ENCODE results near the gene NINJ2. TPM values are rescaled to one million over a fixed set of nuclear protein-coding genes. Genes with fewer than 3 reads are reported as not detected.

NINJ2 gene
- total RNA-seq, 1 experiment from 2014 or later = not detected

GRCh38 chr12:575948-576614 lies 87.2 kb downstream of the NINJ2 start:
- peaks cover 18% of the 10 kb centered on the region for H3K27me3 Mint-ChIP-seq (ENCODE audit: unreplicated experiment)
- CTCF ChIA-PET = interaction anchor here (1.0 to 1.9 kb wide), 3 partner anchors 175 to 373 kb away, joined by 6 to 12 read pairs (median 6); partner anchors contain the start of gene RAD52
- TF ChIP-seq CTCF (IDR thresholded peaks at IDR 0.05; ENCODE audit: unreplicated experiment) = peak; percentile 98
- no peak overlapping the region for H3K27ac Mint-ChIP-seq (ENCODE audit: unreplicated experiment)
- no TSS peak for BruUV-seq (replicated peaks)
- intact Hi-C loops (cut with micrococcal nuclease; ENCODE audit: unreplicated experiment) = loop anchor here (1.0 to 10.0 kb wide), 3 partner anchors 59 to 238 kb away; no protein-coding TSS in a partner anchor
- no peaks in the 10 kb centered on the region for H3K9me3 Mint-ChIP-seq (ENCODE audit: low read depth, unreplicated experiment)
- peaks cover 5% of the 10 kb centered on the region for H3K36me3 Mint-ChIP-seq (ENCODE audit: insufficient read depth, unreplicated experiment)
- H3K4me3 Mint-ChIP-seq (ENCODE audit: low read depth, unreplicated experiment) = peak overlapping the region; percentile 33
- DNase-seq = peak; percentile 90
- peaks cover 26% of the 10 kb centered on the region for H3K4me1 Mint-ChIP-seq (ENCODE audit: low read depth, unreplicated experiment)

- Mint-ChIP-seq H3K27me3 (ENCODE audit: unreplicated experiment) (peaks cover 14% of the 10 kb centered on the region), H3K36me3 (ENCODE audit: insufficient read depth, unreplicated experiment) (peaks cover 5% of the 10 kb centered on the region), H3K4me1 (ENCODE audit: low read depth, unreplicated experiment) (peaks cover 31% of the 10 kb centered on the region), H3K4me3 (ENCODE audit: low read depth, unreplicated experiment) (no peak overlapping the region), H3K9me3 (ENCODE audit: low read depth, unreplicated experiment) (no peaks in the 10 kb centered on the region), H3K27ac (ENCODE audit: unreplicated experiment) (no peak overlapping the region)
- no peak for DNase-seq
- no TSS peak for BruUV-seq (replicated peaks)
- intact Hi-C loops (cut with micrococcal nuclease; ENCODE audit: unreplicated experiment) = loop anchor here (10.0 kb wide), 1 partner anchor 60 kb away; no protein-coding TSS in a partner anchor
- CTCF ChIA-PET = interaction anchor here (1.9 kb wide), 1 partner anchor 176 kb away, joined by 12 read pairs; no protein-coding TSS in a partner anchor
- no peak for TF ChIP-seq CTCF (IDR thresholded peaks at IDR 0.05; ENCODE audit: unreplicated experiment)
Measured at GRCh38 chr12:575129-575502, 88.1 kb downstream of the NINJ2 start.

DNA sequence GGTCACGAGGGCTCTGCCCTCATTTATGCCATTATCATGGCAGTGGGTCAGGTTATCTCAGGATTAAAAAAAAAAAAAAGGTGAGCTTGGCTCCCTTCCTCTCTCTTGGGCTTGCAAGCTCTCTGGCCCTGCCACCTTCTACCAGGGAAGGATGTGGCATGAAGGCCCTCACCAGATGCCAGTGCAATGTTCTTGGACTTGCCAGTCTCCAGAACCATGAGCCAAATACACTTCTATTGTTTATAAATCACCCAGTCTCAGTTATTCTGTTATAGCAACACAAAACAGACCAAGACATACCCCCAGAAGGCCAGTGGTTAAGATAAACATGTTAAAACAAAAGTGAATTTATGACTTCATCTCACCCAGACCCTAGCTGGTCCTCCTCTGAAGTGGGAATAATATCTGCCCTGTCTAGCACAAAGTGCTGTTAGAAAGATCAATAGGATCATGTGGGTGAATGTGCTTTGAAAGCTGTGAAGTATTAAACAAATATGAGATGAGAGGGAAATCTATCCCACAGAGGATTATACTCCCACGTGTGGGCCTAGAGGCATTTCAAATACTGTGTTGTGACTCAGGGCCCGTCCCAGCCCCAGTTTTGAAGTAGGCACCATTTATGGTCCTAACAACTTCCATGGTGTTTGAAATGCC lies 88.6 kb downstream of the NINJ2 start:
- TF ChIP-seq CTCF (IDR thresholded peaks at IDR 0.05; ENCODE audit: unreplicated experiment) = no peak
- Mint-ChIP-seq H3K27me3 (ENCODE audit: unreplicated experiment) (peaks cover 9% of the 10 kb centered on the region), H3K27ac (ENCODE audit: unreplicated experiment) (no peak overlapping the region), H3K4me3 (ENCODE audit: low read depth, unreplicated experiment) (no peak overlapping the region), H3K9me3 (ENCODE audit: low read depth, unreplicated experiment) (no peaks in the 10 kb centered on the region), H3K4me1 (ENCODE audit: low read depth, unreplicated experiment) (peaks cover 28% of the 10 kb centered on the region), H3K36me3 (ENCODE audit: insufficient read depth, unreplicated experiment) (peaks cover 9% of the 10 kb centered on the region)
- intact Hi-C loops (cut with micrococcal nuclease; ENCODE audit: unreplicated experiment) = loop anchor here (5.0 to 10.0 kb wide), 3 partner anchors 60 to 518 kb away; partner anchors contain the start of gene RAD52
- DNase-seq = no peak
- CTCF ChIA-PET = interaction anchor here (0.6 to 0.7 kb wide), 3 partner anchors 176 to 198 kb away, joined by 3 to 6 read pairs (median 3); partner anchors contain the start of gene WNK1
- BruUV-seq (replicated peaks) = no TSS peak

DNA sequence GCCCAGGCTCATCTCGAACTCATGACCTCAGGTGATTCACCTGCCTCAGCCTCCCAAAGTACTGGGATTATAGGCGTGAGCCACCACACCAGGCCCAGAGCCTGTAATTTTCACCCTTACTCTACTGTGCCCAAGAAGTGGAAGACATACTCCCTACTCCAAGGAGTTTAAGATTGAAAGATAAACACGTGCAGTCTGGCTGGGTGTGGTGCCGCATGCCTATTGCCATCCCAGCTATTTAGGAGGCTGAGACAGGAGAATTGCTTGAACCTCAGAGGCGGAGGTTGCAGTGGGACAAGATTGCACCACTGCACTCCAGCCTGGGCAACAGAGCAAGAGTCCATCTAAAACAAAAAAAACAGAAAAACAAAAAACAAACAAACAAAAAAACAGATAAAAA lies 90.0 kb downstream of the NINJ2 start:
- Mint-ChIP-seq H3K4me1 (ENCODE audit: low read depth, unreplicated experiment) (peaks cover 17% of the 10 kb centered on the region), H3K4me3 (ENCODE audit: low read depth, unreplicated experiment) (no peak overlapping the region), H3K36me3 (ENCODE audit: insufficient read depth, unreplicated experiment) (peaks cover 10% of the 10 kb centered on the region), H3K27ac (ENCODE audit: unreplicated experiment) (no peak overlapping the region), H3K27me3 (ENCODE audit: unreplicated experiment) (no peaks in the 10 kb centered on the region), H3K9me3 (ENCODE audit: low read depth, unreplicated experiment) (no peaks in the 10 kb centered on the region)
- intact Hi-C loops (cut with micrococcal nuclease; ENCODE audit: unreplicated experiment) = loop anchor here (5.0 to 10.0 kb wide), 3 partner anchors 62 to 519 kb away; partner anchors contain the start of gene RAD52
- TF ChIP-seq CTCF (IDR thresholded peaks at IDR 0.05; ENCODE audit: unreplicated experiment) = no peak
- BruUV-seq (replicated peaks) = no TSS peak
- no peak for DNase-seq
- CTCF ChIA-PET = no interaction called here
